Endothelial cell of umbilical vein (primary cell): ENCODE data around the gene FRMD4A. TPM values are rescaled to one million over a fixed set of nuclear protein-coding genes. Genes with fewer than 3 reads are reported as not detected.

Source experiments
- BruUV-seq: library from RNA; stranded (reverse); fragments of 400-500 nt; replicated peaks from 2 replicates; lab custom pipeline; 2021; lab: Mats Ljungman, UMichigan
- CTCF ChIA-PET: fragments of 300-600, 350-600 bp; sonication (Branson Sonifier 250); formaldehyde crosslinking; loops from one replicate; lab custom pipeline; 2021; ENCODE audit warnings: antibody characterized with exemption, inconsistent platforms; lab: Charles Lee
- POLR2A ChIA-PET: fragments of 300-600, 350-600 bp; sonication (Branson Sonifier 250); formaldehyde crosslinking; loops from one replicate; lab custom pipeline; 2021; ENCODE audit warnings: antibody characterized with exemption, inconsistent platforms; lab: Charles Lee
- DNase-seq: peaks from one replicate; pipeline ENCODE4 v3.0.0-alpha.2; 2011; ENCODE audit warnings: low read depth, low spot score
- FAIRE-seq: peaks from 2 replicates; lab custom pipeline; 2011; peaks lifted over from hg19 to GRCh38; lab: Jason Lieb, UNC
- H2AFZ ChIP-seq: 2 replicates; pipeline ENCODE4 v1.6.0; 2012; ENCODE audit warnings: low read depth, low read length, control low read depth, inconsistent platforms
- H3K27ac ChIP-seq: 2 replicates; pipeline ENCODE4 v1.5.1; 2011; ENCODE audit warnings: low read depth, mild to moderate bottlenecking, control low read depth, low read length, moderate library complexity; ENCODE audit not compliant: insufficient read depth
- H3K27me3 ChIP-seq, 2 experiments: 2 replicates each; pipeline versions ENCODE4 v1.6.0 to v1.6.1; 2011; ENCODE audit warnings: low read length in 2 of 2, mixed read lengths in 1 of 2; ENCODE audit not compliant: control insufficient read depth in 2 of 2, insufficient read depth in 2 of 2
- H3K36me3 ChIP-seq, 2 experiments: 2 replicates in 1 of 2; 3 replicates in 1 of 2; pipeline ENCODE4 v1.5.1; 2011; ENCODE audit warnings: low read length in 2 of 2, mild to moderate bottlenecking in 1 of 2, moderate library complexity in 1 of 2; ENCODE audit not compliant: control insufficient read depth in 2 of 2, insufficient read depth in 2 of 2; ENCODE audit errors: extremely low read depth in 1 of 2
- H3K4me1 ChIP-seq: 3 replicates; pipeline ENCODE4 v1.5.1; 2011; ENCODE audit warnings: mild to moderate bottlenecking, low read length; ENCODE audit not compliant: control insufficient read depth, insufficient read depth; ENCODE audit errors: extremely low read depth
- H3K4me2 ChIP-seq: 2 replicates; pipeline ENCODE4 v1.6.1; 2011; ENCODE audit warnings: low read length, control low read depth, mixed read lengths; ENCODE audit not compliant: insufficient read depth
- H3K4me3 ChIP-seq, 3 experiments: fragments of 200-600 bp in 1 of 3; sonication (generic), shearing (Covaris generic) in 1 of 3; replicated peaks in 1 of 3; 2 replicates each; pipeline ENCODE4 v1.5.1; 2011 to 2016; ENCODE audit warnings: control low read depth in 3 of 3, low read length in 3 of 3, mild to moderate bottlenecking in 2 of 3, inconsistent platforms in 1 of 3, low read depth in 1 of 3, moderate library complexity in 1 of 3; ENCODE audit not compliant: insufficient read depth in 1 of 3
- H3K79me2 ChIP-seq: 2 replicates; pipeline ENCODE4 v1.6.0; 2012; ENCODE audit warnings: low read length, inconsistent platforms; ENCODE audit not compliant: control insufficient read depth, insufficient read depth
- H3K9ac ChIP-seq: replicated peaks from 2 replicates; pipeline ENCODE3; 2011; ENCODE audit warnings: low read length, control low read depth; ENCODE audit not compliant: insufficient read depth; ENCODE audit errors: extremely low read depth
- H3K9me1 ChIP-seq: replicated peaks from 3 replicates; pipeline ENCODE4 v1.6.0; 2011; ENCODE audit warnings: mild to moderate bottlenecking, low read length; ENCODE audit not compliant: control insufficient read depth, insufficient read depth; ENCODE audit errors: extremely low read depth
- H3K9me3 ChIP-seq: replicated peaks from 2 replicates; pipeline ENCODE4 v1.5.1; 2012; ENCODE audit warnings: low read length, inconsistent platforms; ENCODE audit not compliant: control insufficient read depth, insufficient read depth
- H4K20me1 ChIP-seq: replicated peaks from 2 replicates; pipeline ENCODE3; 2011; ENCODE audit warnings: mild to moderate bottlenecking, low read length; ENCODE audit not compliant: control insufficient read depth, insufficient read depth; ENCODE audit errors: extremely low read depth
- EZH2 ChIP-seq: IDR thresholded peaks from 2 replicates; pipeline ENCODE4 v1.6.1; 2012; ENCODE audit warnings: borderline replicate concordance, low read depth, mild to moderate bottlenecking, moderate library complexity, low read length, inconsistent platforms; ENCODE audit not compliant: severe bottlenecking
- FOS ChIP-seq: IDR thresholded peaks from 2 replicates; pipeline ENCODE4 v1.6.1; 2011; ENCODE audit warnings: mild to moderate bottlenecking, low read length, moderate library complexity, borderline replicate concordance; ENCODE audit not compliant: insufficient read depth
- GATA2 ChIP-seq: IDR thresholded peaks from 2 replicates; pipeline ENCODE4 v1.7.0; 2011; ENCODE audit warnings: low read depth, mild to moderate bottlenecking, moderate library complexity, mixed read lengths, low read length; ENCODE audit not compliant: insufficient read length, insufficient read depth
- JUN ChIP-seq: IDR thresholded peaks from 2 replicates; pipeline ENCODE4 v1.6.1; 2011; ENCODE audit warnings: borderline replicate concordance, low read depth; ENCODE audit not compliant: insufficient read length, insufficient read depth
- MYC ChIP-seq: IDR thresholded peaks from one replicate; pipeline ENCODE4 v1.6.1; 2011; ENCODE audit warnings: mild to moderate bottlenecking, low read depth, low read length
- POLR2A ChIP-seq: IDR thresholded peaks from 2 replicates; pipeline ENCODE4 v1.6.1; 2012; ENCODE audit warnings: low read depth, mild to moderate bottlenecking, control low read depth, low read length
- POLR2AphosphoS5 ChIP-seq: IDR thresholded peaks from 2 replicates; pipeline ENCODE4 v1.6.1; 2012; ENCODE audit warnings: low read depth, mild to moderate bottlenecking, control low read depth, low read length, moderate library complexity; ENCODE audit not compliant: insufficient read depth
- dilution Hi-C: fragments of 300-500 bp; cut with MboI; formaldehyde crosslinking; loops from one replicate; pipeline ENCODE4 v1.15.0; 2019; ENCODE audit warnings: low sequenced_read_pairs; ENCODE audit not compliant: extremely low pct_ligation_motif_present
- intact Hi-C: fragments of 100-400 bp; cut with micrococcal nuclease; formaldehyde crosslinking; loops from one replicate; pipeline ENCODE4 v1.10.0; 2022
- polyA plus RNA-seq, 4 experiments: library from polyadenylated mRNA; depleted of rRNA in 3 of 4; stranded (reverse) in 3 of 4; unstranded in 1 of 4; fragments of >200 nt; gene quantifications; 2 replicates each; pipeline versions ENCODE4 v1.2.1 to v1.2.3, GENCODE V29; 2011 to 2012; ENCODE audit warnings: missing spikeins in 1 of 4
- total RNA-seq: library from RNA; stranded (reverse); gene quantifications from 2 replicates; pipeline ENCODE4 v1.2.3, GENCODE V29; 2021
- TF ChIP-seq, protein P1 (sequence below): IDR thresholded peaks from 2 replicates; pipeline ENCODE4 v1.6.1; 2011; ENCODE audit not compliant: insufficient read depth, insufficient read length
- TF ChIP-seq, protein P2 (sequence below), 2 donors: IDR thresholded peaks; 1 replicate in 1 of 2; 2 replicates in 1 of 2; pipeline ENCODE4 v1.5.1; 2011; ENCODE audit warnings: low read length in 2 of 2, mild to moderate bottlenecking in 2 of 2, moderate library complexity in 2 of 2, control low read depth in 1 of 2, inconsistent platforms in 1 of 2, low read depth in 1 of 2; ENCODE audit not compliant: insufficient read depth in 1 of 2; ENCODE audit errors: extremely low read depth in 1 of 2

FRMD4A gene
- total and polyA plus RNA-seq, 2 donors (not counting 3 experiments of a cell fraction or from before 2014, with no cell fraction given) = 123 to 148 TPM

DNA sequence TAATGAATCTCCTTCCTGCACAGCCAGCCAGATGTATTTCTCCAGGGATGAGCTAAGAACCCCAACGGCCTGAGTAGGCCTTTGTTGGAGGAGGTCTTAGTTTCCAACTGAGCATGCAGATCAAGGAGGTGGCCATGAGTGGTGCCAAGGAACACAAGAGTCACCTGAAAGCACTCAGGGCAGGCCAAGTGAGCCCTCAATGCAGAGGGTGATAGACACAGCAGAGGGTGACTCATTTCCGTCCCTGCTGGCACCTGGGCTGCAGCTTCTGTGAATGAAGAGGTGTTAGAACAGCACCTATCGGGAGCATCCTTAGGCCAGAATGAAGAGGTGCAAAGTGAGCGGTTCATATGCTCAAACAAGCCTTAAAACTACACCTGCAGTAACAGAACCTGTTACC lies 211.8 kb downstream of the FRMD4A start:
- CTCF ChIA-PET = no interaction called here
- H3K79me2 ChIP-seq = no peaks in the 10 kb centered on the region
- no peak overlapping the region for H3K9ac ChIP-seq
- H3K9me3 ChIP-seq = no peaks in the 10 kb centered on the region
- H3K27me3 ChIP-seq = peaks cover 0 to 7% of the 10 kb centered on the region in 2 experiments
- POLR2A ChIA-PET = no interaction called here
- no peaks in the 10 kb centered on the region for H3K9me1 ChIP-seq
- no peaks in the 10 kb centered on the region for H4K20me1 ChIP-seq
- H2AFZ ChIP-seq = no peak overlapping the region
- no peaks in the 10 kb centered on the region for H3K36me3 ChIP-seq
- no peak for DNase-seq
- intact Hi-C loops = no loop called here
- H3K4me3 ChIP-seq = no peak overlapping the region
- TF ChIP-seq MYC (no peak), EZH2 (no peak), GATA2 (no peak)
- TF ChIP-seq, protein P1, sequence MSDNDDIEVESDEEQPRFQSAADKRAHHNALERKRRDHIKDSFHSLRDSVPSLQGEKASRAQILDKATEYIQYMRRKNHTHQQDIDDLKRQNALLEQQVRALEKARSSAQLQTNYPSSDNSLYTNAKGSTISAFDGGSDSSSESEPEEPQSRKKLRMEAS = no peak
- H3K4me2 ChIP-seq = no peak overlapping the region
- dilution Hi-C loops = no loop called here
- H3K4me1 ChIP-seq = no peaks in the 10 kb centered on the region
- FAIRE-seq = no peak
- no TSS peak for BruUV-seq
- no peak overlapping the region for H3K27ac ChIP-seq

DNA sequence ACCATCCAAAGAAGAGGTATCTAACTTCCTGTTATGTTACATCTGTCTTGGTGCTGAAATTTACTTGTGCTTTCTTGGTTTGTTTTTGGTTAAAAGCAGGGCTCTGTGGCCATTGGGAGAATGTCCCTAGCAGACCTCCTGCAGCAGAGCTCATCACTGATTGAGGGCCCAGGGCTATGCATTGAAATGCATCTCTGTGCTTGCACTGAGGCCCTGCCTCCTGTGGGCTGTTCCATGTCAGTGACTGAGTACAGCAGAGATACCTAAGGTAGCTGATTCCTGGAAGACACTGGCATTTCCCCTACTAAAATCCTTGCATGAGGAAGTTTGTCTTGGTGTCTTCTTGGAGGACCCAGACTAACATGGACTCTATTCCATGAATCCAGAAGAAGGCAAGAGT lies 213.9 kb downstream of the FRMD4A start:
- H3K9ac ChIP-seq = no peak overlapping the region
- no peak overlapping the region for H3K27ac ChIP-seq
- no peak for FAIRE-seq
- dilution Hi-C loops (no loop called here), intact Hi-C loops (no loop called here)
- no peaks in the 10 kb centered on the region for H3K4me1 ChIP-seq
- no peaks in the 10 kb centered on the region for H3K9me1 ChIP-seq
- no peaks in the 10 kb centered on the region for H3K79me2 ChIP-seq
- peaks cover 0 to 8% of the 10 kb centered on the region in 2 experiments for H3K27me3 ChIP-seq
- no peaks in the 10 kb centered on the region for H3K36me3 ChIP-seq
- no peaks in the 10 kb centered on the region for H4K20me1 ChIP-seq
- ChIA-PET POLR2A (no interaction called here), CTCF (no interaction called here)
- BruUV-seq = no TSS peak
- no peaks in the 10 kb centered on the region for H3K9me3 ChIP-seq
- DNase-seq = no peak
- H2AFZ ChIP-seq = no peak overlapping the region
- TF ChIP-seq FOS (no peak), GATA2 (no peak), EZH2 (no peak), JUN (no peak), POLR2A (no peak), POLR2AphosphoS5 (no peak), MYC (no peak)
- TF ChIP-seq, protein P2, sequence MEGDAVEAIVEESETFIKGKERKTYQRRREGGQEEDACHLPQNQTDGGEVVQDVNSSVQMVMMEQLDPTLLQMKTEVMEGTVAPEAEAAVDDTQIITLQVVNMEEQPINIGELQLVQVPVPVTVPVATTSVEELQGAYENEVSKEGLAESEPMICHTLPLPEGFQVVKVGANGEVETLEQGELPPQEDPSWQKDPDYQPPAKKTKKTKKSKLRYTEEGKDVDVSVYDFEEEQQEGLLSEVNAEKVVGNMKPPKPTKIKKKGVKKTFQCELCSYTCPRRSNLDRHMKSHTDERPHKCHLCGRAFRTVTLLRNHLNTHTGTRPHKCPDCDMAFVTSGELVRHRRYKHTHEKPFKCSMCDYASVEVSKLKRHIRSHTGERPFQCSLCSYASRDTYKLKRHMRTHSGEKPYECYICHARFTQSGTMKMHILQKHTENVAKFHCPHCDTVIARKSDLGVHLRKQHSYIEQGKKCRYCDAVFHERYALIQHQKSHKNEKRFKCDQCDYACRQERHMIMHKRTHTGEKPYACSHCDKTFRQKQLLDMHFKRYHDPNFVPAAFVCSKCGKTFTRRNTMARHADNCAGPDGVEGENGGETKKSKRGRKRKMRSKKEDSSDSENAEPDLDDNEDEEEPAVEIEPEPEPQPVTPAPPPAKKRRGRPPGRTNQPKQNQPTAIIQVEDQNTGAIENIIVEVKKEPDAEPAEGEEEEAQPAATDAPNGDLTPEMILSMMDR (IDR thresholded peaks at IDR 0.05; ENCODE audit: extremely low read depth in 1 of 2, insufficient read depth in 1 of 2, low read depth in 1 of 2, low read length in 2 of 2) = no peak
- TF ChIP-seq, protein P1 = no peak
- H3K4me3 ChIP-seq = no peak overlapping the region
- no peak overlapping the region for H3K4me2 ChIP-seq
